Left ventricle myocardium inferior (tissue), 1 donor: ENCODE measurements around the gene NHERF1. TPM values are rescaled to one million over a fixed set of nuclear protein-coding genes. Genes with fewer than 3 reads are reported as not detected.
A peak's percentile ranks its signal among the peaks of the same experiment; 100 is the strongest.

ENCODE experiments used
- DNase-seq: peaks from one replicate; pipeline ENCODE4 v3.0.0-alpha.2; 2020
- H3K27ac ChIP-seq: fragments of 200-600 bp; replicated peaks from 2 replicates; pipeline ENCODE4 v1.8.0; 2021
- H3K27me3 ChIP-seq: fragments of 200-600 bp; 2 replicates; pipeline ENCODE4 v1.8.0; 2021; ENCODE audit warnings: low read depth
- H3K36me3 ChIP-seq: fragments of 200-600 bp; 2 replicates; pipeline ENCODE4 v1.8.0; 2021
- H3K4me1 ChIP-seq: fragments of 200-600 bp; 2 replicates; pipeline ENCODE4 v1.8.0; 2021
- H3K4me3 ChIP-seq: fragments of 200-600 bp; 2 replicates; pipeline ENCODE4 v1.8.0; 2021; ENCODE audit warnings: mild to moderate bottlenecking, moderate library complexity
- H3K9me3 ChIP-seq: fragments of 200-600 bp; replicated peaks from 2 replicates; pipeline ENCODE4 v1.8.0; 2021
- intact Hi-C: fragments of 100-400 bp; cut with micrococcal nuclease; formaldehyde crosslinking; loops from one replicate; pipeline ENCODE4 v1.11.0; 2022
- total RNA-seq: library from RNA; stranded (reverse); fragmentation: NEBNext Ultra II Directional; extraction: Animal tissue kit (Norgen Biotek cat#: 25700); gene quantifications from one replicate; pipeline ENCODE4 v1.2.1, GENCODE V29; 2021
- TF ChIP-seq, protein P1 (sequence below): fragments of 200-600 bp; IDR thresholded peaks from 2 replicates; pipeline ENCODE4 v1.8.0; 2021; ENCODE audit warnings: antibody characterized with exemption, mild to moderate bottlenecking, borderline replicate concordance
- donor health status: DM: no; HTN: yes; CAD: no; lungs with severe emphysema.

The NHERF1 gene
- total RNA-seq, 1 donor from 2014 or later: 11.3 TPM

DNA sequence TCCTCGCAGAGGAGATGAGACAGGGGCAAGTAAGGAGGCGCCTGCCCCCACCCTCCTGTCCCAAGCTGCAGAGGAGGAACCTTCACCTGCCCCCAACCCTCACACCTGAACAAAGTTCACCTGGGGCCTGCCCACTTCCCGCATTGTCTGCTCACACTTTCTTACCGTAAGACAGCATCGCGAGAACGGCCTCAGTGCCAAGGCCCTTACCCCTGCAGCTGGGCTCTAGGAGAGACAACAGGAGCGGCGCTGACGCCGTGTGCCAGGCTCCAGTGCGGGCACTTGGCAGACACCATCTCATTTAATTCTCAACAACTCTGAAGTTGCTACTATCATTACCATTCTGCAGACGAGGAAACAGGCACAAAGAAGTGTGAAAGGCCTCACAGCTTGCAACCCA is 23.6 kb downstream of the NHERF1 start:
- intact Hi-C loops: no loop called here
- H3K4me3 ChIP-seq: no peak overlapping the region
- peaks cover 32% of the 10 kb centered on the region for H3K36me3 ChIP-seq
- H3K27ac ChIP-seq: no peak overlapping the region
- no peaks in the 10 kb centered on the region for H3K9me3 ChIP-seq
- DNase-seq: no peak
- H3K27me3 ChIP-seq: no peaks in the 10 kb centered on the region
- TF ChIP-seq, protein P1, sequence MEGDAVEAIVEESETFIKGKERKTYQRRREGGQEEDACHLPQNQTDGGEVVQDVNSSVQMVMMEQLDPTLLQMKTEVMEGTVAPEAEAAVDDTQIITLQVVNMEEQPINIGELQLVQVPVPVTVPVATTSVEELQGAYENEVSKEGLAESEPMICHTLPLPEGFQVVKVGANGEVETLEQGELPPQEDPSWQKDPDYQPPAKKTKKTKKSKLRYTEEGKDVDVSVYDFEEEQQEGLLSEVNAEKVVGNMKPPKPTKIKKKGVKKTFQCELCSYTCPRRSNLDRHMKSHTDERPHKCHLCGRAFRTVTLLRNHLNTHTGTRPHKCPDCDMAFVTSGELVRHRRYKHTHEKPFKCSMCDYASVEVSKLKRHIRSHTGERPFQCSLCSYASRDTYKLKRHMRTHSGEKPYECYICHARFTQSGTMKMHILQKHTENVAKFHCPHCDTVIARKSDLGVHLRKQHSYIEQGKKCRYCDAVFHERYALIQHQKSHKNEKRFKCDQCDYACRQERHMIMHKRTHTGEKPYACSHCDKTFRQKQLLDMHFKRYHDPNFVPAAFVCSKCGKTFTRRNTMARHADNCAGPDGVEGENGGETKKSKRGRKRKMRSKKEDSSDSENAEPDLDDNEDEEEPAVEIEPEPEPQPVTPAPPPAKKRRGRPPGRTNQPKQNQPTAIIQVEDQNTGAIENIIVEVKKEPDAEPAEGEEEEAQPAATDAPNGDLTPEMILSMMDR: no peak
- peaks cover 69% of the 10 kb centered on the region for H3K4me1 ChIP-seq

DNA sequence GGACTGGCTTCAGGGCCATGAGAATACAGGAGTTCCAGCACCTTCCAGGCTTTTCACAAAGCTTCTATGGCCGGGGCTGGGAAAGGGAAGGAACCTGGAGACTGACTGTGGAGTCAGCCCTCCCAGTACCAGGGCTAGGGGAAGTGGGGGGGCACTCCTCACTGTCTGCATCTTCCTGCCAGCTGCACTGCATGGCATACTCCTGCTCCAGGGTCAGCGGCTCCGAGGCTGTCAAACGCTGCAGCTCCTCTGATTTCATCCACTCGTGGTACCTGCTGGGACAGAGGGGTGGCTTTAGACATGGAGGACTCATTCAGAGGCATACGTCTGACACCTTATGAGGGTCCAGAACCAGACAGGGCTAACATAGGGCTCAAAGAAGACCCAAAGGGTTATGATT is 25.0 kb downstream of the NHERF1 start:
- no peaks in the 10 kb centered on the region for H3K27me3 ChIP-seq
- TF ChIP-seq, protein P1: no peak
- peaks cover 61% of the 10 kb centered on the region for H3K4me1 ChIP-seq
- no peak overlapping the region for H3K27ac ChIP-seq
- no peak for DNase-seq
- H3K9me3 ChIP-seq: no peaks in the 10 kb centered on the region
- intact Hi-C loops: no loop called here
- H3K4me3 ChIP-seq: no peak overlapping the region
- H3K36me3 ChIP-seq: peaks cover 32% of the 10 kb centered on the region

DNA sequence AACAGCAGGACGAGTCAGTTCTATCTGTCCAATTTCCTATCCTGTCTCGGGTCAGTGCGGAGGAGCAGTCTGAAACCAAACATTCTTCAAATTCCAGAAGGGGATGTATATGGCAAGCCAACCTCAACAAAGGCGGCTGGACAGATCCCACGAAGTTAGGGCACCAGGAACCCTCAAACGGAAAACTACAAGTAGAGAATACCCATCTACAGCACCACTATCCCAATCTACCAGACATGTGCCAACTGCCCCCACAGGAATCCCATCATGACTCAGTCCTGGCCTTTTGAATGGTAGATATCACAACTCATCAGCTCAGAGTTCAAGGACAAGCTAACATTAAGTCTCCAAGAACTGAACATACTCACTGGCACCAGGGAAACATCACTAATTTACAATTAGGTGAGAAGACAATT is 25.5 kb downstream of the NHERF1 start:
- peaks cover 56% of the 10 kb centered on the region for H3K4me1 ChIP-seq
- intact Hi-C loops: no loop called here

DNA sequence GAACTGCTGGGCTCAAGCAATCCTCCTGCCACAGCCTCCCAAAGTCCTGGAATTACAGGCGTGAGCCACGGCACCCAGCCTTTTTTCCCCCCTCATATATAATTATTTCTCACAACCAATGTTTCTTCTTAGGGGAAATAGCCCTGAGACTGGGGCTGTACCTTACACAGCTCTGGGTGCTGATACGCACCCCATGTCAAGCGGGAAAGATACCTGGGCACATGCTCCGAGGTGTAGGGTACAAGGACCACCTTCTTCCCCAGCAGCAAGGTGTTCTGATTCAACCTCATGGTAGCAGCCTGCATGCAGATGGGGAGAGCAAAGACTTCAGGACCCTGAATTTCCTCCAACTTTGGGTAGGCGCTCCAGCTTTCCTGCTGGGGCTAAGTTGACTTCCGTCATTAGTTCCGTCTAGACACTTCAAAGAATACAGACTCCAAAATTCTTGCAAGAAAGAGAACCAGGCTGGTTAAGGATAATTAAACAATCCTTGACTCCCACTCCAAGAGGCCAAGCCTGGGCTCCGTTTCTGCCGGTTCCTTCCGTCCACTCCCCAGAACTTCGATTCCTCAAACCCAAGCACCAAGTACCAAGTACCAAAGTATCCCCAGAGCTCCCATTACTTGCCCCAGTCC is 27.1 kb downstream of the NHERF1 start:
- Histone ChIP-seq H3K27me3 (no peaks in the 10 kb centered on the region), H3K27ac (peak overlapping the region; percentile 78), H3K9me3 (no peaks in the 10 kb centered on the region), H3K4me3 (peak overlapping the region; percentile 84), H3K36me3 (peaks cover 39% of the 10 kb centered on the region), H3K4me1 (peaks cover 40% of the 10 kb centered on the region)
- DNase-seq: no peak
- TF ChIP-seq, protein P1: no peak
- intact Hi-C loops: loop anchor here (2.0 kb wide), 1 partner anchor 27 kb away; the partner anchor contains the start of gene NHERF1

More for the DNA sequence above, 25.5 kb downstream of the NHERF1 start:
- Histone ChIP-seq H3K27ac (no peak overlapping the region), H3K36me3 (peaks cover 32% of the 10 kb centered on the region), H3K27me3 (no peaks in the 10 kb centered on the region), H3K4me3 (no peak overlapping the region), H3K9me3 (no peaks in the 10 kb centered on the region)
- DNase-seq: no peak
- TF ChIP-seq, protein P1: no peak

DNA sequence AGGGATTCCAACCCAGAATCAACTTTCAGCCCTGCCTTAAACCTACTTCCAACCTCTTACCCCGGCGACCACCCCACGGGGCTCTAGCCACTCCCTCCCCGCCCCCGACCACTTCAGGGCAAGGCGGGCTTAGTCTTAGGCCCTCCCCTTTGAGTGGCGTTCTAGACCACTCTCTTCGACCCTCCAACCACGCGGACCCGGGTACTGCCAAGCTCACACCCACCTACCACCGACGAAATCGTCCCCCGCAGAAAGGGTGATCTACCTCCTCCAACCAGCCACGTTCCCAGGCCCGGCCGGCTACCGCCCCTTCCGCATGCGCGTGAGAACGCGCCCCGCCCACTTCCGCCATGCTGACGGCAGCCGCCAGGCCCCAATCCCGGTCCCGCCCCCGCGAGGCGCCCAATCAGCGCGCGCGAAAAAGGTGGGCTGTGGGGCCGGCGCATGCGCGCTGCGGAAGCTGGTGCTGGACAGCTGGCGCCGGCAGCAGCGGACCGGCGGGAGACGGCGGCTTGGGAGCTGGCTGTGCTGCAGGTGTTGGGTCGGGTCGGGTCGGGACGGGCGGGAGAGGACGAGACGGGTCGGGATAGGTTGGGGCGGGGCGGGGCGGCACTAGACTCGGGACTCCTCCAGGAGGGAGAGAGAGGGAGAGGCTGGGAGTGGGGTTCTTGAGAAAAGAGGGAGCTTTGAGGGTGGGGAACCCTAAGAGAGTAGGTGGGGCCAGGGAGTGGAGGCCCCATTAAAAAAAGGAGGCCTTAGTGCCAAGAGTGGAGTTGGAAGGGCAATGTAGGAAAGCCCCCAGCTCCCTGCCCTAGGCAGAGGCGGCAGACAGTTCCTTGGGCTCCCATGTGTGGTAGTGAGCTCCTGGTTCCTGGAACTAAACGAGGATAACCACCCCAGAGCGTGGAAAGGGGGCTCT is 27.9 kb downstream of the NHERF1 start, which contains the start of gene NAT9:
Gene NAT9, minus strand, starts transcription at position 302 of the 919 bp plus-strand sequence. CDS start 647 bp downstream, outside the sequence.
- H3K27me3 ChIP-seq: no peaks in the 10 kb centered on the region
- intact Hi-C loops: loop anchor here (2.0 kb wide), 1 partner anchor 28 kb away; the partner anchor contains the start of gene NHERF1
- H3K27ac ChIP-seq: peak within 1 kb of the TSS; percentile 78
- DNase-seq: peak; percentile 98
- peaks cover 36% of the 10 kb centered on the region for H3K36me3 ChIP-seq
- TF ChIP-seq, protein P1: no peak
- H3K4me1 ChIP-seq: peaks cover 36% of the 10 kb centered on the region
- peak within 1 kb of the TSS; percentile 84 for H3K4me3 ChIP-seq
- H3K9me3 ChIP-seq: no peaks in the 10 kb centered on the region
